ENCODE results near the gene DDA1. TPM values are rescaled to one million over a fixed set of nuclear protein-coding genes. Genes with fewer than 3 reads are reported as not detected.

The DDA1 gene
- total RNA-seq, 1 experiment from 2014 or later = 42.8 TPM

GRCh38 chr19:17285415-17286135 lies 23.8 kb upstream of the DDA1 start:
- DNase-seq (ENCODE audit: low spot score) (no peak), ATAC-seq (no peak)
- Mint-ChIP-seq H3K9me3 (no peaks in the 10 kb centered on the region), H3K4me1 (peaks cover 3% of the 10 kb centered on the region; the same call in 1 of the 2 replicates), H3K27ac (no peak overlapping the region), H3K27me3 (ENCODE audit: low read depth) (peaks cover 6% of the 10 kb centered on the region), H3K36me3 (peaks cover 8% of the 10 kb centered on the region; the same call in 1 of the 2 replicates), H3K4me3 (no peak overlapping the region)
- ChIA-PET CTCF (interaction anchor here (5.3 kb wide), 1 partner anchor 25 kb away, joined by 29 read pairs; no protein-coding TSS in a partner anchor), POLR2A (no interaction called here)
- TF ChIP-seq JUN (CRISPR knock-in tag; IDR thresholded peaks at IDR 0.05) (no peak), CBFB (CRISPR knock-in tag; IDR thresholded peaks at IDR 0.05; ENCODE audit: low read depth) (no peak), FOXP4 (CRISPR knock-in tag; IDR thresholded peaks at IDR 0.05) (no peak), CREM (CRISPR knock-in tag; IDR thresholded peaks at IDR 0.05) (no peak), ZNF671 (CRISPR knock-in tag; IDR thresholded peaks at IDR 0.05) (no peak)
- TF ChIP-seq, protein P1, sequence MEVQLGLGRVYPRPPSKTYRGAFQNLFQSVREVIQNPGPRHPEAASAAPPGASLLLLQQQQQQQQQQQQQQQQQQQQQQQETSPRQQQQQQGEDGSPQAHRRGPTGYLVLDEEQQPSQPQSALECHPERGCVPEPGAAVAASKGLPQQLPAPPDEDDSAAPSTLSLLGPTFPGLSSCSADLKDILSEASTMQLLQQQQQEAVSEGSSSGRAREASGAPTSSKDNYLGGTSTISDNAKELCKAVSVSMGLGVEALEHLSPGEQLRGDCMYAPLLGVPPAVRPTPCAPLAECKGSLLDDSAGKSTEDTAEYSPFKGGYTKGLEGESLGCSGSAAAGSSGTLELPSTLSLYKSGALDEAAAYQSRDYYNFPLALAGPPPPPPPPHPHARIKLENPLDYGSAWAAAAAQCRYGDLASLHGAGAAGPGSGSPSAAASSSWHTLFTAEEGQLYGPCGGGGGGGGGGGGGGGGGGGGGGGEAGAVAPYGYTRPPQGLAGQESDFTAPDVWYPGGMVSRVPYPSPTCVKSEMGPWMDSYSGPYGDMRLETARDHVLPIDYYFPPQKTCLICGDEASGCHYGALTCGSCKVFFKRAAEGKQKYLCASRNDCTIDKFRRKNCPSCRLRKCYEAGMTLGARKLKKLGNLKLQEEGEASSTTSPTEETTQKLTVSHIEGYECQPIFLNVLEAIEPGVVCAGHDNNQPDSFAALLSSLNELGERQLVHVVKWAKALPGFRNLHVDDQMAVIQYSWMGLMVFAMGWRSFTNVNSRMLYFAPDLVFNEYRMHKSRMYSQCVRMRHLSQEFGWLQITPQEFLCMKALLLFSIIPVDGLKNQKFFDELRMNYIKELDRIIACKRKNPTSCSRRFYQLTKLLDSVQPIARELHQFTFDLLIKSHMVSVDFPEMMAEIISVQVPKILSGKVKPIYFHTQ (CRISPR knock-in tag; IDR thresholded peaks at IDR 0.05) = no peak

DNA sequence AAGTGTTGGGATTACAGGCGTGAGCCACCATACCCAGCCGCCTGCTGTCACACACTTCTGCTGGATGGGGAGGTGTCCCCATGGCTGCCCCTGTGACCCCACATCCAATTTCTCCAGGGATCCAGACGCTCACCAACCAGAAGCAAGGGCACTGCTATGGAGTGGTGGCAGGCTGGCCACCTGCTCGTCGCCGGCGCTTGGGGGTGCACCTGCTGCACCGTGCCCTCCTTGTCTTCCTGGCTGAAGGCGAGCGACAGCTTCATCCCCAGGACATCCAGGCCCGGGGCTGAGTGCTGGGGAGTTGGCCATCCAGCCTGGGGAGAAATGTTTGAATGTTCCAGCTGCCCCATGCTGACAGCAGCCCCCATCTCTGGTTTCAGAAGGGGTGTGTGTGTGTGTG lies 23.1 kb upstream of the DDA1 start:
- POLR2A ChIA-PET = no interaction called here
- H3K27ac Mint-ChIP-seq = no peak overlapping the region
- H3K9me3 Mint-ChIP-seq = no peaks in the 10 kb centered on the region
- H3K4me1 Mint-ChIP-seq = peaks cover 3% of the 10 kb centered on the region; the same call in 1 of the 2 replicates
- H3K36me3 Mint-ChIP-seq = peaks cover 8% of the 10 kb centered on the region; the same call in 1 of the 2 replicates
- DNase-seq (ENCODE audit: low spot score) (no peak), ATAC-seq (no peak)
- CTCF ChIA-PET = no interaction called here
- H3K4me3 Mint-ChIP-seq = no peak overlapping the region
- H3K27me3 Mint-ChIP-seq (ENCODE audit: low read depth) = peaks cover 3% of the 10 kb centered on the region
- TF ChIP-seq, protein P2, sequence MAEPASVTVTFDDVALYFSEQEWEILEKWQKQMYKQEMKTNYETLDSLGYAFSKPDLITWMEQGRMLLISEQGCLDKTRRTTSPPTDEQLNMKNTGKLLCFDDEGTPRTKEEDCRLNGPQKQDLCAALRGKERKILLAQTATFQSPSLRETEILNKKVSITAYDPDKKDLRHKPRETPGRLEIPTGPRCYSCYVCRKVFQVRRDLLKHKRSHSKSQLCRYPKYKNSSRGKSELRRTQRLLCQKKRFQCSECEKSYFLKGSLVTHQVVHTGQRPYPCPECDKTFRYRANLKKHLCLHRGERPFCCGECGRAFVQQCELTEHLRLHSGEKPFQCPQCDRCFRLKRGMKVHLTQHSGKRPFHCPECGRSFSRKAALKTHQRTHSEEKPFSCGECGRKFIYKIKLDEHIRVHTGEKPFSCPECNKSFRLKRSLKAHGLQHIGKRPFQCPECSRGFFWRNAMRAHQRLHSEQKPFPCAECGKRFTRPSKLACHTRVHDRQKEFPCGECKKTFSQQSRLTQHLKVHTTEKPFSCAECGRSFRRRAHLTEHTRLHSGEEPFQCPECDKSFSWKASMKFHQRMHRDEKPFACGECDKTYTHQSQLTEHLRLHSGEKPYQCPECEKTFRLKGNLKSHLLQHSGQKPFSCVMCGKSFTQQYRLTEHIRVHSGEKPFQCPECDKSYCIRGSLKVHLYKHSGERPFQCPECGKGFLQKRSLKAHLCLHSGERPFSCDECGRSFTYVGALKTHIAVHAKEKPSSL (CRISPR knock-in tag; conservative IDR thresholded peaks at IDR 0.05) = no peak
- no peak for TF ChIP-seq NR1H2 (CRISPR knock-in tag; IDR thresholded peaks at IDR 0.05)
- no peak for TF ChIP-seq FOXK1 (CRISPR knock-in tag; IDR thresholded peaks at IDR 0.05)
- no peak for TF ChIP-seq NFATC4 (CRISPR knock-in tag; IDR thresholded peaks at IDR 0.05)
- TF ChIP-seq, protein P3, sequence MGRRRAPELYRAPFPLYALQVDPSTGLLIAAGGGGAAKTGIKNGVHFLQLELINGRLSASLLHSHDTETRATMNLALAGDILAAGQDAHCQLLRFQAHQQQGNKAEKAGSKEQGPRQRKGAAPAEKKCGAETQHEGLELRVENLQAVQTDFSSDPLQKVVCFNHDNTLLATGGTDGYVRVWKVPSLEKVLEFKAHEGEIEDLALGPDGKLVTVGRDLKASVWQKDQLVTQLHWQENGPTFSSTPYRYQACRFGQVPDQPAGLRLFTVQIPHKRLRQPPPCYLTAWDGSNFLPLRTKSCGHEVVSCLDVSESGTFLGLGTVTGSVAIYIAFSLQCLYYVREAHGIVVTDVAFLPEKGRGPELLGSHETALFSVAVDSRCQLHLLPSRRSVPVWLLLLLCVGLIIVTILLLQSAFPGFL (CRISPR knock-in tag; IDR thresholded peaks at IDR 0.05; ENCODE audit: borderline replicate concordance) = no peak
- TF ChIP-seq, protein P4, sequence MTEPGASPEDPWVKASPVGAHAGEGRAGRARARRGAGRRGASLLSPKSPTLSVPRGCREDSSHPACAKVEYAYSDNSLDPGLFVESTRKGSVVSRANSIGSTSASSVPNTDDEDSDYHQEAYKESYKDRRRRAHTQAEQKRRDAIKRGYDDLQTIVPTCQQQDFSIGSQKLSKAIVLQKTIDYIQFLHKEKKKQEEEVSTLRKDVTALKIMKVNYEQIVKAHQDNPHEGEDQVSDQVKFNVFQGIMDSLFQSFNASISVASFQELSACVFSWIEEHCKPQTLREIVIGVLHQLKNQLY (CRISPR knock-in tag; IDR thresholded peaks at IDR 0.05) = no peak
- no peak for TF ChIP-seq NR3C1 (CRISPR knock-in tag; conservative IDR thresholded peaks at IDR 0.05; ENCODE audit: low read depth)
- TF ChIP-seq IRF1 (CRISPR knock-in tag; IDR thresholded peaks at IDR 0.05) = no peak
- no peak for TF ChIP-seq RORB (CRISPR knock-in tag; IDR thresholded peaks at IDR 0.05)
- TF ChIP-seq, protein P5, sequence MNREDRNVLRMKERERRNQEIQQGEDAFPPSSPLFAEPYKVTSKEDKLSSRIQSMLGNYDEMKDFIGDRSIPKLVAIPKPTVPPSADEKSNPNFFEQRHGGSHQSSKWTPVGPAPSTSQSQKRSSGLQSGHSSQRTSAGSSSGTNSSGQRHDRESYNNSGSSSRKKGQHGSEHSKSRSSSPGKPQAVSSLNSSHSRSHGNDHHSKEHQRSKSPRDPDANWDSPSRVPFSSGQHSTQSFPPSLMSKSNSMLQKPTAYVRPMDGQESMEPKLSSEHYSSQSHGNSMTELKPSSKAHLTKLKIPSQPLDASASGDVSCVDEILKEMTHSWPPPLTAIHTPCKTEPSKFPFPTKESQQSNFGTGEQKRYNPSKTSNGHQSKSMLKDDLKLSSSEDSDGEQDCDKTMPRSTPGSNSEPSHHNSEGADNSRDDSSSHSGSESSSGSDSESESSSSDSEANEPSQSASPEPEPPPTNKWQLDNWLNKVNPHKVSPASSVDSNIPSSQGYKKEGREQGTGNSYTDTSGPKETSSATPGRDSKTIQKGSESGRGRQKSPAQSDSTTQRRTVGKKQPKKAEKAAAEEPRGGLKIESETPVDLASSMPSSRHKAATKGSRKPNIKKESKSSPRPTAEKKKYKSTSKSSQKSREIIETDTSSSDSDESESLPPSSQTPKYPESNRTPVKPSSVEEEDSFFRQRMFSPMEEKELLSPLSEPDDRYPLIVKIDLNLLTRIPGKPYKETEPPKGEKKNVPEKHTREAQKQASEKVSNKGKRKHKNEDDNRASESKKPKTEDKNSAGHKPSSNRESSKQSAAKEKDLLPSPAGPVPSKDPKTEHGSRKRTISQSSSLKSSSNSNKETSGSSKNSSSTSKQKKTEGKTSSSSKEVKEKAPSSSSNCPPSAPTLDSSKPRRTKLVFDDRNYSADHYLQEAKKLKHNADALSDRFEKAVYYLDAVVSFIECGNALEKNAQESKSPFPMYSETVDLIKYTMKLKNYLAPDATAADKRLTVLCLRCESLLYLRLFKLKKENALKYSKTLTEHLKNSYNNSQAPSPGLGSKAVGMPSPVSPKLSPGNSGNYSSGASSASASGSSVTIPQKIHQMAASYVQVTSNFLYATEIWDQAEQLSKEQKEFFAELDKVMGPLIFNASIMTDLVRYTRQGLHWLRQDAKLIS (CRISPR knock-in tag; IDR thresholded peaks at IDR 0.05; ENCODE audit: borderline replicate concordance) = no peak
- no peak for TF ChIP-seq ZNF281 (CRISPR knock-in tag; IDR thresholded peaks at IDR 0.05)
